Keratinocyte (primary cell): ENCODE data around the gene PREP. TPM values are rescaled to one million over a fixed set of nuclear protein-coding genes. Genes with fewer than 3 reads are reported as not detected.

ENCODE experiments used
- DNase-seq: peaks from one replicate; pipeline ENCODE4 v3.0.0-alpha.2; 2011; ENCODE audit warnings: low read depth, missing footprints, low spot score
- FAIRE-seq: peaks from 2 replicates; lab custom pipeline; 2011; peaks lifted over from hg19 to GRCh38; lab: Jason Lieb, UNC
- H2AFZ ChIP-seq: 2 replicates; pipeline ENCODE4 v1.6.0; 2012; ENCODE audit warnings: low read length, control low read depth, inconsistent platforms; ENCODE audit not compliant: control insufficient read depth
- H3K27ac ChIP-seq: 2 replicates; pipeline ENCODE4 v1.5.1; 2011; ENCODE audit warnings: low read length; ENCODE audit not compliant: control insufficient read depth, insufficient read depth
- H3K27me3 ChIP-seq: 3 replicates; pipeline ENCODE4 v1.6.0; 2011; ENCODE audit warnings: low read length; ENCODE audit not compliant: control insufficient read depth, insufficient read depth; ENCODE audit errors: extremely low read depth
- H3K36me3 ChIP-seq, 2 experiments: 2 replicates in 1 of 2; 3 replicates in 1 of 2; pipeline ENCODE4 v1.5.1; 2011; ENCODE audit warnings: low read length in 2 of 2, mild to moderate bottlenecking in 1 of 2; ENCODE audit not compliant: control insufficient read depth in 2 of 2, insufficient read depth in 2 of 2; ENCODE audit errors: extremely low read depth in 1 of 2
- H3K4me1 ChIP-seq: 3 replicates; pipeline ENCODE4 v1.5.1; 2011; ENCODE audit warnings: low read length; ENCODE audit not compliant: control insufficient read depth, insufficient read depth; ENCODE audit errors: extremely low read depth
- H3K4me2 ChIP-seq: 3 replicates; pipeline ENCODE4 v1.6.0; 2011; ENCODE audit warnings: low read depth, low read length; ENCODE audit not compliant: control insufficient read depth, insufficient read depth; ENCODE audit errors: extremely low read depth
- H3K4me3 ChIP-seq, 3 experiments: fragments of 200-600 bp in 1 of 3; sonication (generic) in 1 of 3; 2 replicates in 2 of 3; 3 replicates in 1 of 3; pipeline ENCODE4 v1.5.1; 2011 to 2016; ENCODE audit warnings: low read length in 3 of 3, mild to moderate bottlenecking in 3 of 3, control low read depth in 2 of 3, inconsistent platforms in 1 of 3, low read depth in 1 of 3, mixed read lengths in 1 of 3, mixed run types in 1 of 3, moderate library complexity in 1 of 3; ENCODE audit not compliant: control insufficient read depth in 2 of 3, insufficient read depth in 2 of 3; ENCODE audit errors: extremely low read depth in 1 of 3
- H3K79me2 ChIP-seq: 2 replicates; pipeline ENCODE4 v1.6.0; 2012; ENCODE audit warnings: low read length; ENCODE audit not compliant: control insufficient read depth, insufficient read depth
- H3K9ac ChIP-seq: 3 replicates; pipeline ENCODE4 v1.6.0; 2011; ENCODE audit warnings: low read length; ENCODE audit not compliant: control insufficient read depth, insufficient read depth; ENCODE audit errors: extremely low read depth
- H3K9me1 ChIP-seq: 3 replicates; pipeline ENCODE4 v1.6.0; 2011; ENCODE audit warnings: low read length; ENCODE audit not compliant: control insufficient read depth, insufficient read depth; ENCODE audit errors: extremely low read depth
- H3K9me3 ChIP-seq: 2 replicates; pipeline ENCODE4 v1.5.1; 2012; ENCODE audit warnings: low read depth, low read length; ENCODE audit not compliant: control insufficient read depth
- H4K20me1 ChIP-seq: 3 replicates; pipeline ENCODE4 v1.6.0; 2011; ENCODE audit warnings: low read length; ENCODE audit not compliant: control insufficient read depth, insufficient read depth; ENCODE audit errors: extremely low read depth
- CTCF ChIP-seq, 3 experiments: IDR thresholded peaks in 1 of 3; conservative IDR thresholded peaks in 1 of 3; optimal IDR thresholded peaks in 1 of 3; 2 replicates in 2 of 3; 3 replicates in 1 of 3; pipeline versions ENCODE3 to v1.5.1; 2011; ENCODE audit warnings: low read length in 3 of 3, mild to moderate bottlenecking in 3 of 3, moderate library complexity in 2 of 3, control low read depth in 1 of 3, inconsistent platforms in 1 of 3; ENCODE audit not compliant: insufficient read depth in 2 of 3; ENCODE audit errors: extremely low read depth in 1 of 3
- EZH2 ChIP-seq: IDR thresholded peaks from one replicate; pipeline ENCODE4 v1.6.1; 2012; ENCODE audit warnings: inconsistent platforms, mild to moderate bottlenecking, low read length, moderate library complexity
- dilution Hi-C: fragments of 300-500 bp; cut with MboI; formaldehyde crosslinking; loops from one replicate; pipeline ENCODE4 v1.7.0; 2020; ENCODE audit warnings: low sequenced_read_pairs; ENCODE audit not compliant: extremely low pct_ligation_motif_present
- polyA plus RNA-seq, 5 experiments: library from polyadenylated mRNA; depleted of rRNA in 3 of 5; stranded (reverse) in 3 of 5; stranded (forward) in 1 of 5; unstranded in 1 of 5; fragments of >200 nt; gene quantifications; 1 replicate in 1 of 5; 2 replicates in 3 of 5; 3 replicates in 1 of 5; pipeline versions ENCODE4 v1.2.1 to v1.2.3, GENCODE V29; 2011 to 2012; ENCODE audit warnings: missing spikeins in 2 of 5, low read depth in 1 of 5, low replicate concordance in 1 of 5

PREP gene
- polyA plus RNA-seq, 1 donor (not counting 4 experiments of a cell fraction or from before 2014, with no cell fraction given), result 48.3 TPM

DNA sequence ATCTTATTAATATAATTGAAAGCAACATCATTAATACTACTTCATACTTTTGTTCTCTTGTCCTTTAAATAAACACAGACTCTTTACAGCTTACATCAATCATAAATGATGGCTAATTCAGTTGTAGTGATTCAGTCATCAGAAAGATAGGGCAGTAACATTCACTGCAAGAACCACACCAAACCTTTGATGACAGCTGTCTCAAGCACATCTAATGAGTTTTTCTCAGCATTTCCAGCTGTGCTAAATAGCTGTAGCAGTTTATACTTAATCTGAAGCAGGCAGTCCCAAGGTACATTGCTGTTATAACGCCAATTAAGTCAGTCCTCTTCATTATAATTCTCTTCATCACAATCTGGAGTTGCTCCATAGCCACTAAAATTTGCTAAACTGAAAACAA, 45.7 kb downstream of the PREP start:
- peaks cover 21% of the 10 kb centered on the region for H3K4me1 ChIP-seq
- H3K9me3 ChIP-seq, result no peaks in the 10 kb centered on the region
- H3K4me3 ChIP-seq, result no peak overlapping the region
- peaks cover 10 to 22% of the 10 kb centered on the region in 2 experiments for H3K36me3 ChIP-seq
- no peak overlapping the region for H3K4me2 ChIP-seq
- H3K79me2 ChIP-seq, result peaks cover 9% of the 10 kb centered on the region
- DNase-seq, result no peak
- H3K9ac ChIP-seq, result no peak overlapping the region
- dilution Hi-C loops, result no loop called here
- TF ChIP-seq CTCF (optimal IDR thresholded peaks at IDR 0.05 in 1 of 3, IDR thresholded peaks at IDR 0.05 in 1 of 3, conservative IDR thresholded peaks at IDR 0.05 in 1 of 3; ENCODE audit: extremely low read depth in 1 of 3, insufficient read depth in 2 of 3, low read length in 3 of 3) (no peak), EZH2 (no peak)
- H2AFZ ChIP-seq, result no peak overlapping the region
- H3K27me3 ChIP-seq, result no peaks in the 10 kb centered on the region
- no peak overlapping the region for H3K27ac ChIP-seq
- no peaks in the 10 kb centered on the region for H4K20me1 ChIP-seq
- peak; percentile 51 for FAIRE-seq
- no peaks in the 10 kb centered on the region for H3K9me1 ChIP-seq

DNA sequence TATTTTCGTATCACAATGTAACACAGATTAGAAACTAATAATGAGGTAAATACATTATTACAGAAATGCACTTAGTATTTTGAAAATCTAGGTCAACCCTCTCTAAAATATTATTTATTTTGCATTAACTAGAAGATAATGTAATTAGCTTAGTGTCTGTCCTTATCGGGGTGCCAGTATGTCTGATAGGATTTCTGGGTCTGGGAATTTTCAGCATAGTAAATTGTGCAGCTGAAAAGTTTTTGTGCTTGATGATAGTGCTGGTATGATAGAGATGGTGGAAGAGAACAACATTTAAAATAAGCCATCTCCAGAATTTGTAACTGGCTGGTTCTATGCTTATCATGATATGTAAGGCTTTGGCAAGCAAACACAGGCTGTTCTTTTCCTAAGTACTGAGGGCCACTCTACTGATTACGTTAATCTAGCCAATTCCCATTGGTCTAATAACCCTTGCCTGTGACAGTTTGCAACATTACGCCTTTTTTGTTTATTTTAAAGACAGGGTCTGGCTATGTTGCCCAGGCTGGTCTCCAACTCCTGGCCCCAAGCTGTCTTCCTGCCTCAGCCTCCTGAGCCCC, 50.8 kb downstream of the PREP start:
- Histone ChIP-seq H3K9ac (no peak overlapping the region), H3K4me1 (peaks cover 2% of the 10 kb centered on the region), H3K36me3 (peaks cover 17 to 24% of the 10 kb centered on the region in 2 experiments), H3K27ac (no peak overlapping the region), H3K4me2 (no peak overlapping the region), H4K20me1 (no peaks in the 10 kb centered on the region), H3K79me2 (peaks cover 5% of the 10 kb centered on the region), H3K27me3 (no peaks in the 10 kb centered on the region), H2AFZ (no peak overlapping the region), H3K9me3 (no peaks in the 10 kb centered on the region), H3K9me1 (no peaks in the 10 kb centered on the region), H3K4me3 (no peak overlapping the region)
- FAIRE-seq, result no peak
- dilution Hi-C loops, result no loop called here
- DNase-seq, result no peak
- TF ChIP-seq CTCF (optimal IDR thresholded peaks at IDR 0.05 in 1 of 3, IDR thresholded peaks at IDR 0.05 in 1 of 3, conservative IDR thresholded peaks at IDR 0.05 in 1 of 3; ENCODE audit: extremely low read depth in 1 of 3, insufficient read depth in 2 of 3, low read length in 3 of 3) (no peak), EZH2 (no peak)
